HG03135 (cell line): ENCODE measurements around the gene CYP2C8.
"Not testable (repeated sequence)": the region's sequence is repeated elsewhere in the genome, so short reads cannot be mapped to it uniquely, and the experiment has no call there.

Experiments
- ATAC-seq: cut with Tn5 transposase; IDR thresholded peaks from one replicate; pipeline ENCODE4 v1.9.1; 2021; ENCODE audit warnings: mild to moderate bottlenecking, moderate library complexity; ENCODE audit not compliant: unreplicated experiment

Gene CYP2C8

DNA sequence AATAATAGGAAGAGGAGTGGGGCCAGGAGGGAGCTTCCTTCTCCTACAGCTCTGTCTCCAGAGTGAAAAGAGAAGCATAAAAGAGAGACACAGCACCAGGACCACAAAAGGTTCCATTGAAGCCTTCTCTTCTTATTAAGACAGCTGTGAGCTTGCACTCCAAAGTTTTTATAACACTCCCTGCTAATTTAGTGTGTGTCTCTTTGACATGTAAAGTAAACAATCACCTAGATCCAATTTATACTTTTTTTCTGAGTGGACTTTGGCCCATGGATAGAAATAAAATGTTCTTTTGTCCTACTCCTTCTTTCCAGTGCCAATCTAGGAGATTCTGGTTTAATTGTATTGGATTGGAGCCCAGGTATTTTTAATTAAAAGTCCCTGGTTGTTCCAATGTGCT is at the start of gene CYP2C8:
CYP2C8 (minus strand) TSS at position 212 of the 400 bp plus-strand sequence; CDS start at position 117, 95 bp downstream.
- no peak for ATAC-seq

DNA sequence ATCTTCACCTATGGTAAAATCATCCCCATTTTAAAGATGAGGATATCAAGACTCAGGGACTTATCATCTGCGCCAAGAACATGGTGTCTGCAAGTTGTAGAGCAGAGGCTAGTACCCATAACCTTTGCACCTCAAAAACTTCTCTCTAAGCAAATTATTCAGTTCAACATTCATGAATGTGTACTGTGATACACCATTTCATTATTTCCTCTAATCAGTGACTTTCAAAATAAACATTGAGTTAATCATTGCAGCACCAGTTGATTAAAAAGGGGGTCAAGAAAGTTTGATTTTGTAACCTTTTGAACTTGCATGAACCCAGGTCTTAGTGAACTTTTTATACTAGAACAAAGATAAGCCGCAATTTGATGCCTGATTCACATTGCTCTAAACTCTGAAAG is 47.6 kb upstream of the CYP2C8 start:
- no peak for ATAC-seq

- ATAC-seq, result not testable (repeated sequence)
Measured at GRCh38 chr10:95110823-95111222, 41.5 kb upstream of the CYP2C8 start.

DNA sequence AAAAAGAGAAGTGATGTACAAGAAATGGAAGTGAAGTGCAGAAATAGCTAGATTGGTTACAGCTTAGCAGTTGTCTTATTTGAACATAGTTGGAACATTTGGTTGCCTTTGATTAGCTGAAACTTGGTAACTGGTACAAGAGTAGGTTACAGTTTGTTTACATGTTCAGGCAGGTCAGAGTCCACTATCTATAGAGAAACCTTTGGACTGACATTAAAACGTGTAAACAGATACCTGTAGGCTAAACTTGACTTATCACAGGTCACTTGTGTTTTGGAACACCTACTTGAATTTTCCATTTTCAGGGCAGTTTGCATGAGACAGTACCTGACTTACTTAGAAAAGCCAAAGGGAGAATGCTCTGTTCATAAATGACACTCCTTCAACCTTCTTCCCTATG is 28.5 kb upstream of the CYP2C8 start:
- no peak for ATAC-seq

- no peak for ATAC-seq
Measured at GRCh38 chr10:95096143-95096542, 26.8 kb upstream of the CYP2C8 start.

- ATAC-seq, result not testable (repeated sequence)
Measured at GRCh38 chr10:95079626-95080025, 10.3 kb upstream of the CYP2C8 start.

DNA sequence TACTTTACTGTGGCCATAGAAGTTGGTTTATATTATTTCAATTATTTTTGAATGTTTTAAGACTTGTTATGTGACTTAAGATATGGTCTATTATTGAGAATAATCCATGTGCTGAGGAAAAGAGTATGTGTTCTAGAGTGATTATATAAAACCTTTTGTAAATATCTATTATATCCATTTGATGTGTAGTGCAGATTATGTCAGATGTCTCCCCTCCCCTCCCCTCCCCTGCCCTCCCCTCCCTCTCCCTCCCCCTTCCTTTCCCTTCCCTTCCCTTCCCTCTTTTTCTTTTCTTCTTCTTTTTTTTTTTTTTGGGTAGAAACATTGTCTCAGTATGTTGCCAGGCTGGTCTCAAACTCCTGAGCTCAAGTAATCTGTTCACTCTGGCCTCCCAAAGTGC is 8.3 kb upstream of the CYP2C8 start:
- ATAC-seq, result no peak

GRCh38 chr10:95071107-95071660 is 1.9 kb upstream of the CYP2C8 start:
- no peak for ATAC-seq

GRCh38 chr10:95064125-95064524 is 5.2 kb downstream of the CYP2C8 start:
- ATAC-seq, result not testable (repeated sequence)

GRCh38 chr10:95056744-95057363 is 12.4 kb downstream of the CYP2C8 start:
- no peak for ATAC-seq

- no peak for ATAC-seq
Measured at GRCh38 chr10:95049919-95050318, 19.4 kb downstream of the CYP2C8 start.

GRCh38 chr10:95048206-95048605 is 21.1 kb downstream of the CYP2C8 start:
- no peak for ATAC-seq

DNA sequence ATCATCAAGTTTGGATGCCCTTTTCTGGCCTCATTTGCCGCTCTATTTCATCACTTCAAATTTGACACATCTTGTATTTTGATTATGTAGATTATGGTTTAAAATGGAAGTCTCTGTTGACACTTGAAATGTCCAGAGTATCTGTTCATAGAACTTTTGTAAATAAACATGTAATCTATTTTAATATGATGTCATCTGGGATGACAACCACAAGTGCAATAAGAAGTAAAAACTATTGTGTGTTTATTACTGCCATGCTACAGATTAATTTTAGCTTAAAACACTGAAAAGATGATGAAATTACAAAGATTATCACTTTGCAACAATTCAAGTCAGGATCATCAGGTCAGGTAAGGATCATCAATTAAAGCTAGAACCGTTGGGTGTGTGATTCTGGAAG is 30.0 kb downstream of the CYP2C8 start:
- ATAC-seq, result no peak

DNA sequence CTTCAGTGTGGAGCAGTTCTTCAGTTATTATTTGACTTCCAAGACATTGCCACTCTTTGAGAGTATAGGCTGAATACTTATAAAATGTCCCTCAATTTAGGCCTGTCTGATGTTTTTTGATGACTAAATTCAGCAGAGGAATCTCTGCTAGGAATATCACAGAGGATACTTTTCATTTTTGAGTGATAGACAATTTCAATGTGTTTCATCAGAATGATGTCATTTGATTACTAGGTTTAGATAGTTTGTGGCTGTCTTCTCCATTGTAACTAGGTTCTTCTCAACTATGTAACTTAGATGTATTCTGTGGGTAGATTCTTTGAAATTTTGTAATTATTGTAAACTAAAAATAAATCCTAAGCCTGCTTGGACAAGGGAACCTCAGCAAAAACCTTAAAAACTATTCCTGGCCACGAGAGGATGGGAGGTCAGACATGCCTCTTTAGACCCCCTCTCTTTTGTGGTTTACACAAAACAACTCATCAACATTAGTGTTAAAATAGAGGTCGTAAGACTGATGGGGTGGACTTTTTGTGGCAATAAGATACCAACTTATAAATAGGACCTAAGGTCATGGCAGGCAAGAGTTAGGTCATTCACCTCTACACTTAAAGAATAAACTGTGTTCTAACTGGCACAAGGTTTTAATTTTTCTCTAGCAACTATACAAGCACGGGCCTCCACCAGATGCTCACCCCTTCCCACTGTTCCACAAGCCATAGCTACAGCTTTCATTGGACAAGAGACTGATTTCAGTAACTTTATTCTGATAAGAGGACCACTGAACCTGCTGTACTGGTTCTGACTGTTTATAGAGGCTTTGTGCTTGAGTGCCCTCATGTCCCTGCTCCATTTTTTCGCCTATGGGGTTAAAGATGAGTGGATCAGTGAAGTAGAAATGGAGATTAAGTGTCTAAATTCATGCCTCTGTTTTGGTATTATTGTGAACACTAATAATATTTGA is 33.7 kb downstream of the CYP2C8 start:
- no peak for ATAC-seq

GRCh38 chr10:95034401-95034800 is 34.9 kb downstream of the CYP2C8 start:
- no peak for ATAC-seq

- no peak for ATAC-seq
Measured at GRCh38 chr10:95031656-95032055, 37.6 kb downstream of the CYP2C8 start.

GRCh38 chr10:95026461-95026860 is 42.8 kb downstream of the CYP2C8 start:
- ATAC-seq, result no peak

DNA sequence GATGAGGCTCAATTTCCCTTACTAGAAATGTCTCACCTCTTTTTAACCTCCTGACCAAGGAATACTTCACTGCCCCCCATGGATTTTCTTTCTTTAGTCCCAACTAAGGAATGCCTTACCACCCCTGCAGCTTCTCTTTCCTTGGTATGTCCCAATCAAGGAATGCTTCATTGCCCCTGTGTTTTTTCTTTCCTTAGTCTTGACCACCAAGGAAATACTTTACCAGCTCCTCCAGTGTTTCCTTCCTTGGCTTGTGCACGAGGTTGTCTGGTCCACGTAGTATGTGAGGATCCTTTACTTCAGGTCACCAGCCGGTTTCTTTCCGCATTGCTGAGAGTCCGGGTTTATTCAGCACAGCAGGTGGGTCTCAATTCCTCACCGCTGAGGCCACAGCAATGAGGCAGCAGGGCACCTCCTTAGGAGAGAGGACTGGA is 71.5 kb downstream of the CYP2C8 start:
- no peak for ATAC-seq

DNA sequence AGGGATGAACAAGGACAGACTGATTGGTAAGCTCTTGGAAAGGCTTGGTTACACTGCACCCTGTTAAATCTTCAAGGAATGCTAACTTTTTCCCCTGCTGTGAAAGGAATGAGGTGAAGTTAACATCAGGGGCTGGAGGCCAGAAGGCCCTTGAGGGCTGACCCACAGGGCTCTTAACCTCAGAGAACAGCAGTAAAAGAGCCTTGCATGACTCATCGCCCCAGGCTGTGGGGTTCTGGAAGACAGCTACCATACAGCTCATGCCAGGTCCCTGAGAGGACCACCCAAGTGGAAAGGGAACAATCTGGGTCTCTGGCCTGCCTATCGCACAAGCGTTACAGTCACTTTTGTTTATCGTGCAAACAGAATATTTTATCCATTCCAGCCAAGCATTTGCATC is 76.5 kb downstream of the CYP2C8 start:
- ATAC-seq, result no peak

DNA sequence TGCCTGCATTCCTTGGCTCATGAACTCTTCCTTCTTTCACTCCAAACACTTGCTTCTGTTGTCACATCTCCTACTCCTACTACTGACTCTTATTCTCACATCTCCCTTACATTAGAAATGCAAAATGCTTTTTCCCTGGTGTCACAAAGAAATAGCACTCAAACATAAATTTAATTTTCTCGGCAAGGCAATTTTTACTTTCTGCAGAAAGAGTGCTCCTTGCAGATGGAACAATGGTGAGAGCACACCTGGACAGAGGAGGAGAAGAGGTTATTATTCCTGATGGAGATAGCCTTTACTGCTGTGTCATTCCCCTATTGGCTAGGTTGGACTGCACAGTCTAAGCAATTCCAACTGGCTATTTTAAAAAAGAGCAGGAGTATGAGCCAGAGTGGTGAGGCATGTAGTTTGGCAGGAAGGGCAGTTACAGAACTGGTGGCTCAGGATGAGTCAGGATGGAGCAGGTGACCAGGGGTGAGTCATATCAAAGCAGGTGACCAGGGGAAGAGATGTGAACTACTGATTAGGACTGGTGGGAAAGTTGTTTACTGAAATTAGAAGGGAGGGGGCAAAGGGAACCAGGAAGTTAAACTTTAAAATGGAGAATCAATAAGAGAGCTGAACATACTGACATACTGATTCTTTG is 77.9 kb downstream of the CYP2C8 start:
- ATAC-seq, result no peak

- ATAC-seq, result no peak
Measured at GRCh38 chr10:94989192-94989591, 80.1 kb downstream of the CYP2C8 start.
